Trophoblast cell (in vitro differentiated cells and primary cell): Measurements from ENCODE around the gene DCUN1D3.
"Not testable (repeated sequence)": the region's sequence is repeated elsewhere in the genome, so short reads cannot be mapped to it uniquely, and the experiment has no call there.

Source experiments
- DNase-seq, 2 donors: peaks; one replicate each; pipeline ENCODE4 v3.0.0-alpha.2; 2016
- H2AFZ ChIP-seq: 2 replicates; pipeline ENCODE4 v1.6.1; 2013; ENCODE audit warnings: low read length, moderate library complexity, mild to moderate bottlenecking; ENCODE audit not compliant: insufficient read depth, poor library complexity
- H2AK5ac ChIP-seq: 2 replicates; pipeline ENCODE4 v1.6.1; 2013; ENCODE audit warnings: mild to moderate bottlenecking, low read length
- H2BK120ac ChIP-seq: 2 replicates; pipeline ENCODE4 v1.6.1; 2013; ENCODE audit warnings: low read length, mild to moderate bottlenecking, moderate library complexity; ENCODE audit not compliant: insufficient read depth, poor library complexity
- H2BK12ac ChIP-seq: 2 replicates; pipeline ENCODE4 v1.6.1; 2013; ENCODE audit warnings: mild to moderate bottlenecking, low read length, moderate library complexity
- H2BK5ac ChIP-seq: 2 replicates; pipeline ENCODE4 v1.6.1; 2013; ENCODE audit warnings: low read length, low read depth, moderate library complexity, mild to moderate bottlenecking; ENCODE audit not compliant: poor library complexity
- H3K14ac ChIP-seq: 2 replicates; pipeline ENCODE4 v1.6.1; 2013; ENCODE audit warnings: mild to moderate bottlenecking, low read length
- H3K18ac ChIP-seq: 2 replicates; pipeline ENCODE4 v1.6.1; 2013; ENCODE audit warnings: mild to moderate bottlenecking, low read length
- H3K23ac ChIP-seq: 2 replicates; pipeline ENCODE4 v1.6.1; 2013; ENCODE audit warnings: low read length
- H3K27ac ChIP-seq: 2 replicates; pipeline ENCODE4 v1.5.1; 2013; ENCODE audit warnings: low read depth, mild to moderate bottlenecking, inconsistent platforms, low read length, moderate library complexity
- H3K27me3 ChIP-seq: 2 replicates; pipeline ENCODE4 v1.6.1; 2013; ENCODE audit warnings: inconsistent platforms, mild to moderate bottlenecking, low read length, moderate library complexity; ENCODE audit not compliant: insufficient read depth
- H3K36me3 ChIP-seq, 2 experiments: 1 replicate in 1 of 2; 2 replicates in 1 of 2; pipeline ENCODE4 v1.6.1; 2013; ENCODE audit warnings: low read length in 2 of 2, mild to moderate bottlenecking in 2 of 2, moderate library complexity in 1 of 2; ENCODE audit not compliant: insufficient read depth in 2 of 2, control insufficient read depth in 1 of 2
- H3K4ac ChIP-seq: 2 replicates; pipeline ENCODE4 v1.6.1; 2013; ENCODE audit warnings: low read depth, mild to moderate bottlenecking, low read length, moderate library complexity
- H3K4me1 ChIP-seq, 2 experiments: 1 replicate in 1 of 2; 2 replicates in 1 of 2; pipeline ENCODE4 v1.6.1; 2013; ENCODE audit warnings: low read length in 2 of 2, mild to moderate bottlenecking in 2 of 2, moderate library complexity in 1 of 2; ENCODE audit not compliant: insufficient read depth in 2 of 2, control insufficient read depth in 1 of 2
- H3K4me2 ChIP-seq: 2 replicates; pipeline ENCODE4 v1.6.1; 2013; ENCODE audit warnings: inconsistent platforms, mild to moderate bottlenecking, low read length, moderate library complexity
- H3K4me3 ChIP-seq: 2 replicates; pipeline ENCODE4 v1.5.1; 2013; ENCODE audit warnings: mild to moderate bottlenecking, low read depth, low read length, inconsistent platforms
- H3K79me1 ChIP-seq: one replicate; pipeline ENCODE4 v1.6.1; 2013; ENCODE audit warnings: low read length
- H3K79me2 ChIP-seq: 2 replicates; pipeline ENCODE4 v1.6.1; 2013; ENCODE audit warnings: low read length, mild to moderate bottlenecking; ENCODE audit not compliant: control insufficient read depth, insufficient read depth, poor library complexity
- H3K9ac ChIP-seq: 2 replicates; pipeline ENCODE4 v1.6.1; 2013; ENCODE audit warnings: mild to moderate bottlenecking, low read length
- H3K9me3 ChIP-seq: 2 replicates; pipeline ENCODE4 v1.6.1; 2013; ENCODE audit warnings: low read depth, mild to moderate bottlenecking, control low read depth, inconsistent platforms, low read length; ENCODE audit not compliant: insufficient read depth
- H4K12ac ChIP-seq: 2 replicates; pipeline ENCODE4 v1.6.1; 2013; ENCODE audit warnings: low read depth, mild to moderate bottlenecking, low read length, moderate library complexity
- H4K8ac ChIP-seq: 2 replicates; pipeline ENCODE4 v1.6.1; 2013; ENCODE audit warnings: low read depth, mild to moderate bottlenecking, low read length, moderate library complexity
- H4K91ac ChIP-seq: one replicate; pipeline ENCODE4 v1.6.1; 2013; ENCODE audit warnings: low read depth, mild to moderate bottlenecking, low read length, moderate library complexity
- WGBS: extraction: QIAGEN DNeasy Blood & Tissue Kit; methylation state at CpG from one replicate; pipeline ENCODE4 v1.1.7; 2013; ENCODE audit warnings: missing lambda C conversion rate; ENCODE audit not compliant: insufficient read length, insufficient coverage; ENCODE audit errors: extremely low coverage; 5-methylcytosine and 5-hydroxymethylcytosine counted together

DCUN1D3 gene

GRCh38 chr16:20933589-20933988 is 33.4 kb upstream of the DCUN1D3 start:
- Histone ChIP-seq H2BK12ac (no peak overlapping the region), H2BK120ac (no peak overlapping the region)

GRCh38 chr16:20931066-20931600 is 31.0 kb upstream of the DCUN1D3 start:
- no peak overlapping the region for H3K23ac ChIP-seq
- H2BK120ac ChIP-seq = no peak overlapping the region
- H3K4me1 ChIP-seq = peaks cover 4 to 9% of the 10 kb centered on the region in 2 experiments
- no peaks in the 10 kb centered on the region for H3K27me3 ChIP-seq
- no peaks in the 10 kb centered on the region for H3K9me3 ChIP-seq
- H3K36me3 ChIP-seq = no peaks in the 10 kb centered on the region
- no peak overlapping the region for H4K12ac ChIP-seq
- no peaks in the 10 kb centered on the region for H3K79me1 ChIP-seq
- H4K8ac ChIP-seq = no peak overlapping the region
- peak overlapping the region; percentile 10 for H3K27ac ChIP-seq
- no peak overlapping the region for H2AFZ ChIP-seq
- no peak overlapping the region for H3K14ac ChIP-seq
- peak; percentile 35 to 73 for DNase-seq
- H2BK5ac ChIP-seq = no peak overlapping the region
- no peak overlapping the region for H3K4ac ChIP-seq
- no peak overlapping the region for H4K91ac ChIP-seq
- no peak overlapping the region for H3K18ac ChIP-seq
- H3K9ac ChIP-seq = no peak overlapping the region
- H3K4me2 ChIP-seq = peak overlapping the region; percentile 4
- no peak overlapping the region for H2AK5ac ChIP-seq
- H3K79me2 ChIP-seq = no peaks in the 10 kb centered on the region
- H3K4me3 ChIP-seq = no peak overlapping the region
- no peak overlapping the region for H2BK12ac ChIP-seq
- WGBS = no CpG with 5 or more reads among the region's 5 CpGs

More at GRCh38 chr16:20933589-20933988, 33.4 kb upstream of the DCUN1D3 start:
- Histone ChIP-seq H4K8ac (no peak overlapping the region), H3K79me2 (no peaks in the 10 kb centered on the region), H3K4ac (no peak overlapping the region), H4K12ac (no peak overlapping the region), H3K23ac (no peak overlapping the region), H2AK5ac (no peak overlapping the region), H3K4me3 (no peak overlapping the region), H3K36me3 (no peaks in the 10 kb centered on the region), H3K14ac (no peak overlapping the region), H3K27me3 (no peaks in the 10 kb centered on the region), H2BK5ac (no peak overlapping the region), H2AFZ (no peak overlapping the region), H3K9me3 (no peaks in the 10 kb centered on the region), H3K79me1 (no peaks in the 10 kb centered on the region), H3K27ac (no peak overlapping the region), H3K9ac (no peak overlapping the region), H3K4me1 (peaks cover 4 to 9% of the 10 kb centered on the region in 2 experiments), H3K4me2 (no peak overlapping the region), H4K91ac (no peak overlapping the region), H3K18ac (no peak overlapping the region)
- no peak for DNase-seq

- Histone ChIP-seq H3K4me3 (no peak overlapping the region), H3K14ac (no peak overlapping the region), H2BK120ac (no peak overlapping the region), H3K27me3 (no peaks in the 10 kb centered on the region), H3K9me3 (no peaks in the 10 kb centered on the region), H2BK12ac (no peak overlapping the region), H3K79me1 (no peaks in the 10 kb centered on the region), H2AK5ac (no peak overlapping the region), H3K4me1 (peaks cover 4 to 9% of the 10 kb centered on the region in 2 experiments), H2AFZ (no peak overlapping the region), H3K9ac (no peak overlapping the region), H3K23ac (no peak overlapping the region), H4K12ac (no peak overlapping the region), H3K4me2 (no peak overlapping the region), H3K4ac (no peak overlapping the region), H3K27ac (no peak overlapping the region), H4K91ac (no peak overlapping the region), H4K8ac (no peak overlapping the region), H3K79me2 (no peaks in the 10 kb centered on the region), H3K18ac (no peak overlapping the region), H3K36me3 (no peaks in the 10 kb centered on the region), H2BK5ac (peak overlapping the region; percentile 62)
- no peak for DNase-seq
- WGBS = no CpG with 5 or more reads among the region's 1 CpG
These were observed 30.2 kb upstream of the DCUN1D3 start for GRCh38 chr16:20930365-20930690.

GRCh38 chr16:20929676-20930364 is 29.7 kb upstream of the DCUN1D3 start:
- H2BK5ac ChIP-seq, H2BK12ac ChIP-seq, H3K18ac ChIP-seq, H3K9ac ChIP-seq, H3K23ac ChIP-seq, H3K4me1 ChIP-seq, H2AFZ ChIP-seq, H3K9me3 ChIP-seq, H4K12ac ChIP-seq, H3K4me2 ChIP-seq, DNase-seq, H3K27me3 ChIP-seq, H2BK120ac ChIP-seq, H4K8ac ChIP-seq, H3K36me3 ChIP-seq, H3K14ac ChIP-seq, H3K4ac ChIP-seq, H3K4me3 ChIP-seq, H4K91ac ChIP-seq, H2AK5ac ChIP-seq, H3K79me1 ChIP-seq, H3K79me2 ChIP-seq, H3K27ac ChIP-seq: not testable (repeated sequence)
- WGBS = no CpG with 5 or more reads among the region's 10 CpGs
